Endothelial cell of umbilical vein (primary cell): ENCODE results near the gene TBC1D5.

ENCODE experiments used
- FOS ChIP-seq: IDR thresholded peaks from 2 replicates; pipeline ENCODE4 v1.6.1; 2011; ENCODE audit warnings: mild to moderate bottlenecking, low read length, moderate library complexity, borderline replicate concordance; ENCODE audit not compliant: insufficient read depth
- MAX ChIP-seq: IDR thresholded peaks from 2 replicates; pipeline ENCODE4 v1.6.1; 2011; ENCODE audit not compliant: insufficient read depth, insufficient read length

- TF ChIP-seq MAX: no peak
- no peak for TF ChIP-seq FOS
Measured at GRCh38 chr3:17544632-17545031, 197.8 kb downstream of the TBC1D5 start.
